Smooth muscle cell of the brain vasculature (primary cell): ENCODE results near the gene SIK2.

Experiments
- DNase-seq: peaks from one replicate; pipeline ENCODE4 v3.0.0-alpha.2; 2012; ENCODE audit warnings: low read depth, low spot score

SIK2 gene

DNA sequence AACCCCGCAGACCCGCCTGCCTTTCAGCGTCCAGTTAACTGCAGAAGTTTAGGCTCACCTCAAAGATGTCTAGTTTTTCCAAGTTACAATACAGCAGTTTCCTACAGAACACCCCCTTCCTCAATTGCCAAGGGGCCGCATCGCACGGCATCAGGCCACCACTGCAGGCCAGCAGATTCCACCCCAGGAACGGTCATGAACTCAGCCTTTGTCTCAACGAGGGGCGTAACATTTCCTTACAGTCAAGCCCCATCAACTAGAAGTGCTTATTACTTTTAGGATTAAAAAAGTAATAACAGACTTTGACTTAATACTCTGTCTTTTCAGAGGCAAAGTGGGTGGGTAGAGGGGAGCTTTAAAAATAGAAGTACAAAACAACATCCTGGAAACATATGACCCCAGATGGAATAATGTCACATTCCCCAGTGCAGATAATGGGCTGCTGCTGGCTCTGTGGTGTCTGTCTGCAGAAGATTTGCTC, 127.6 kb downstream of the SIK2 start:
- no peak for DNase-seq

DNA sequence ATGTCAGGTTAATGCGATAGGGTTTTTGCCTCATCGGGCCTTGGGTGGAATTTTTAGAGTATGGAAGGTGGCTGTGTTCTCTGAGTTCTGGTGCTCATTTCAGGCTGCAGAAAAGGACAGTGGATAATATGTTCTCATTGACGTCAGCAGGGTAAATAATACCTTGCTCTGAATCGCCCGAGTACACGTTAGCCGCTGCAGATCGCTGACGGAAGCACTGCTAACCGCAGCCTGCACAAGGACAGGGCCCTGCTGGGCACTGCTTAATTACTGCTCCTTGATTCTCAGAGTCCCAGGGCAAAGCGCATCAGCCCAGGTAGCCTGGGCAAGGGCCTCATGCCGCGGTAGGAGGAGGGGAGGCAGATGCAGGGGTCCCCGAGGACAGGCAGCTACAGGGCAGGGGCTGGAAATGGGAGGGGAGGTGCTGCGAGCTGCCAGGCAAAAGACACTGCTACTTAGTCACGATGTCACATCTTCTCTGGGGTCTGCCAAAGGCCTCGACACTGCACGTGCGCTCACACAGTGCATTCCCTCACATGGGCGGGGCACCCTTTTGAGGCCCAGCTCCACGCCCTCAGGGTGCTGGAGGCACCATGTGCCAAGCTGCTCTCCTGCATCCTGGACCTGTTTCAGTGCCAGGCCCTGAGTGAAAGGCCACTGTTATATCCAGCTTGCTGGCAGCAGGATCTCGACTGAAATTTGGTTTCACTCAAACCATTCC, 128.8 kb downstream of the SIK2 start:
- DNase-seq, result no peak

DNA sequence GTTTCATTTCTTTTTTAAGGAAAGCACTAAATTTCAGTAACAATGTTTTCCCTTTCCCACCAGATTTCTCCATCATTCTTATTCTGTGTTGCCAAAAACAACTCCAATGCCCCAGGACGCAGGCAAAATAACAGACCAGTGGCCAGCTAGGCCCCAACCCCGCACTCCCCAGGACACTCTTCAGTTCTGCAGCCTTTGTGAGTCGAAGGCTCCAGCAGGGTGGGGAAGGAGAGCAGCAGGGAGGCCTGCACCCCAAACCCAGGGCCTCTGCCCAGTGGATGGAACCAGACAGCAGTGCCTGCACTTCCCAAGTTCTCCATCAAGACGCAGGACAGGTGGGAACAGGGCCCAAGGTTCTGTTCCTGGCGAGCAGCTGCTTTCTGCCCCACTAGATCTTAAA, 129.6 kb downstream of the SIK2 start:
- no peak for DNase-seq

DNA sequence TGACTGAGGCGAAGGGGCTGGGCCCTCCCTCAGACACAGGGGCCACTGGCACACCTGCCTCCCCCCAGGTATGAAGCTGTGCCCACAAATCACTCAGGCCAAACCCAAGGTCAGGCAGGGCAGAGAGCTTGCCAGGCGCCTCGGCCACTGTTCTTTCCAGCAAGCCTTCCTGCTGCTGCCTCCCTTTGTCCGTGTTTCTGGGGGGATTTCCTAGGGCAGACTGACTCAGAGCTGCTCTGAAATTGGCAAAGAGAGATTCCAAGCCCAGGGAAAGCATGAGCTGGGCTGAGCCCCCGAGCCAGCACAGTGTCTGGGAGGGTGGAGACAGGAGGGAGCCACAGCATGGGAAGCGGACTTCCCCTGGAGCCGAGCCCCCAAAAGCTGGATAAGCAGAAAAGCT, 130.8 kb downstream of the SIK2 start:
- no peak for DNase-seq

DNA sequence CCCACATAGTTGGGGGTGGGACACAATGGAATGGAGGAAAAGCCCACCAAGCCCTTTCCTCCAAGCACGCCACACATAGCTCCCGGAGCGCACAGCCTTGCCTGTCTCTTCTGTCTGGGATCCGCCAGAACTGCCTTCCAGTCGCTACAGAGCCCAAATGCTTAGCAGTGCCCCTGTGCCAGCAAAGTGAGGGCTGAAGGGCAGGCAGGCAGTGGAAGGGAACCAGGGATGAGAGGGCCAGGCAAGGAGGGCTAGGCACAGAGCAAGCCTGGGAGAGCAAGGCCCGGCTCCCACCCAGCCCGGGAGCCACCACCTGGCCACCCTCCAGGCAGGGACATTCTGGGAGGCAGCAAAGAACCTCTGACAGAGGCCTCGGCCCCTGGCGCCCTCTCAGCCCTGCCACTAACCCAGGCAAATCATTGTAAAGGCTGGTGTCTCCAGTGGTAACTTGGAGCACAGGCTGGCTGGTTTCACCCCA, 131.4 kb downstream of the SIK2 start:
- no peak for DNase-seq

DNA sequence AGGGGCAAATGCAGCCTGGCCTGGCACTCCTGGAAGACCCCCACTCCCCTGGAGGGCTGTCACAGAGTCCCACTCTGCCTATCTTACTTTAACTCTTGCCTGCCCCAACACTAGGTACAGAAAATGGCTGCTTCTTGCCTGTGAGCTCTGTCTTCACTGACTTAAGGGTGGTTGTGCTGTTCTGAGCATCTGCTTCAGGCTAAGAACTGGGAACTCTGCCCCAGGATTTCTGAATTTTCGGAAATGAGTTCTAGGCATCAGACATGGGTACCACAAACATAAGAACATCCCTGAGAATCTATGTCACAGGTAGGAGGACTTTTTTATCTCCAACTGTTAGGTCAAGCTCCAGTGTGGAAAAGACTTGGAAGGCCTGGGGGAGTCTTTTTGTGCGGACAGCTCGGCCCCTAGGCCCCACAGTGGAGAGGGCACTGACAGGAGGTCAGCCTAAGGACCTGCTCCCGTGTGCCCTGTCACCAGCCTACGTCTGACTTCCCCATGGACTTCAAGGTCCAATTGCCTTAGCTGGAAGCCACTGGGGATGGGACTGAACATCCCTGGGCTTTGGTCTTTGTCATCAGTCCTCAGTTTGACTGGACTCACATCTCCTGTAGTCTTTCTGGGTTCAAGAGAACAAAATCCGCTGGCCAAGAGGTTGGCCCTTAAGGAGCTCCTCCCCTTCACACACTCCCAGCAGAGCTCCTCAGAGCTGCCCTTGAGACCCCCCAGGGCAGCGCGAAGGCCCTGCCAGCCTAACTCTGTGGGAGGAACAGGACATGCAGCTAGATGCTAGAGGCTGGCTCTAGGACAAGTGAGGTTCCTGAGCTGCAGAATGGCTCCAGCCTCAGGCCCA, 132.1 kb downstream of the SIK2 start:
- no peak for DNase-seq

DNA sequence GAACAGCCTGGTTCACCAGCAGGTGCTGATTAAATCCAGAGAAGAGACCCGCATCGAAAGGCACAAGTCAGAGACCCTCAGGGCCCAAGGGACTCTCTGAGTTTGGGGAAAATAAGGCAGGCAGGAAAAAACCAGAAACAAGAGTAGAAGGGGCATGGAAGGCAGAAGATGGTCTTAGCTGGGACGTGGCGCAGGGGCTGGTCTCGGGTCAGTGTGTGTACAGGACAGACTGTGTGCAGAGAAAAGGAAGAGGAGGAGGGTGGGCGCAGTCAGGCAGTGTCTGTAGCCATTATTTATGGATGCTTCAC, 132.7 kb downstream of the SIK2 start:
- DNase-seq, result no peak

DNA sequence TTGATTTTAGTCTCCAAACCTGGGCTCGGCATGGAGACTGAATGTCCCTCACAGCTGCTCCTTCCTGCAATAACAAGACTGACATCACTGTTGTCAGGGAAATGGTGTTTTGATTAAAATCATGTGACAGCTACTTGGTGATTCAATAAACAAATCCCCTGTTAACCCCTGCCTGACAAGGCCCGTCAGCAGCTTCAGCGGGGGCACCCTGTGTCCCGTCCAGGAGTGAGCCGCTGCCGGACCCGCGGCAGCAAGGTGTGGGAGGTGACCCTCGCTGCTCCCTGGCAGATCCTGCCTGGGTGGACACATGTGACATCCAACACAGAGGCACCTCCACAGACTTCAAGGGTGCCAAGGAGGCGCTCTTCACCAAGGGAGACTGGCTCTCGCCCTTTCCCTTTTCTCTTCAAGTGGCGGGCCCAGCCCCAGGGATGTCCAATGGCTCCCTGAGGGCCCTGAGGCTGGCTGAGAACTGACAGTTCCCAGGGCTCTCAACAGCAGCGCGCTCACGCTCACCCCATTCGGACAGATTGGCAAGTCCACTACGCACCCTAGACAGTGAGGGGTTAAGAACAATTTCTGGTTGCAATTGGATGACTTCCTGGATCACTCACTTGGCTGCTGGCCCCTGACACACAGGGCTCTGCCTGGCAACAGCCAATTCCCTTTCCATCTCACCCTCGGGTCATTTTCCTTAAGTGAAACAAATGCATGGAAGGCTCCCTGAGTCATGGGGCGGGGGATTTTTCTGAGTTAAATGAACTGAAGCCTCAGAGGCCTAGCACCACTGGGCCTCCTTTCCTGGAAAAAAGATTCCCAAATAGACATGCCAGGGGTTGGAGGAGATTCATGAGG, 133.2 kb downstream of the SIK2 start:
- DNase-seq, result peak; percentile 95

DNA sequence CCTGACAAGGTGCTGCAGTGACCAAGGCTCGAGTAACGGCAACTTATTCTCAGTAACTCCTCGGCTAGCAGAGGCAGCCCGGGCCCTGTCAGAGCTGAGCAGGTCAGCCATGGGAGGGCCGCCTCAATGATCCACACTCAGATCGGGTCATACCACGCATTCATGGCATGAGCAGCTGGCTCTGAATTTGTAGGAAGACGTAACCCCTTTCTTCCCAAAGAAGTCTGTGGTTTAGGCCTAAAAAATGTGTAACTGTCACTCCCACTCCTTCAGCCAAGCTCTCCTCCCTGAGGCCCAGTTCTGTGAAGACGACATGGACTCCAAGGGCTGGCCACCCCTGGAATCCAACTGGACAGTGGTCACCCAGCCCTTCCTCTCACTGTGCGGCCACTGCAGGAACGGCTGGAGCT, 133.9 kb downstream of the SIK2 start:
- no peak for DNase-seq

DNA sequence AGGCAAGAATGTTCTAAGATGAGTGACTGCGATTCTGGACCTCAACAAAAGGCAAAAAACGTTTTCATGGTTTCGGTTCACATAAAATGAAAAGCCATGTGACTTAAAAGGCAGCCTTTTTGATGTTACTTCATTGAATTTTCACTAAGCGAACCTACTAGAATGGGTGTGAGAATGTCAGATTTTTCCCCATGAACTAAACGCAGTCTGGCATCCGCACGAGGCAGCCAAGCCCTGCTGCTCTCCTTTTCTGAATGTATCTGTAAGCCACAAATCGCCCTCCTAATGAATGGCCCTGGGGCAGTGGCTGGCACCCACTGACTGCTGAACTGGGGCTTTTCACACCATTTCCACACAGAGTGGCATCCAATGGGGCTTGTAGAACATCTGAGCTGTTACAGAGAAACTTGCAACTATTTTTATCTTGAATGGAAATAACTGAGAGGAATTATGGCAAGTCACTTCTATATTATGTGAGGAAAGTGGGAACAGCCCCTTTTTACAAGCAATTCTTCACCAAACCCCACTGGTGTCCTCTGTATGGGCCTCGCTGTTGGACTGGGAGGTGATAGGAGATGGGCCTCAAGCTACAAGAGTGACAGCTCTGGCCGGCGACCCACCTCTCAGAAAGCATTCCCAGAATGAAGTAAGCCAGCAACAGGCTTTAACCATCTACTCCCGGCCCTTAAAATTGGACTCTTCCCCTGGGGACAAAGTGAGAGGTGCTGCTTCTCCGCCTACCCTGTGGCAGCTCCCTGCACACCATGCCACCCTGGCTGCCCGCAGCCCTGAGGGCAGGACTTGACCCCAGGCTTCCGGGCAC, 134.6 kb downstream of the SIK2 start:
- no peak for DNase-seq

DNA sequence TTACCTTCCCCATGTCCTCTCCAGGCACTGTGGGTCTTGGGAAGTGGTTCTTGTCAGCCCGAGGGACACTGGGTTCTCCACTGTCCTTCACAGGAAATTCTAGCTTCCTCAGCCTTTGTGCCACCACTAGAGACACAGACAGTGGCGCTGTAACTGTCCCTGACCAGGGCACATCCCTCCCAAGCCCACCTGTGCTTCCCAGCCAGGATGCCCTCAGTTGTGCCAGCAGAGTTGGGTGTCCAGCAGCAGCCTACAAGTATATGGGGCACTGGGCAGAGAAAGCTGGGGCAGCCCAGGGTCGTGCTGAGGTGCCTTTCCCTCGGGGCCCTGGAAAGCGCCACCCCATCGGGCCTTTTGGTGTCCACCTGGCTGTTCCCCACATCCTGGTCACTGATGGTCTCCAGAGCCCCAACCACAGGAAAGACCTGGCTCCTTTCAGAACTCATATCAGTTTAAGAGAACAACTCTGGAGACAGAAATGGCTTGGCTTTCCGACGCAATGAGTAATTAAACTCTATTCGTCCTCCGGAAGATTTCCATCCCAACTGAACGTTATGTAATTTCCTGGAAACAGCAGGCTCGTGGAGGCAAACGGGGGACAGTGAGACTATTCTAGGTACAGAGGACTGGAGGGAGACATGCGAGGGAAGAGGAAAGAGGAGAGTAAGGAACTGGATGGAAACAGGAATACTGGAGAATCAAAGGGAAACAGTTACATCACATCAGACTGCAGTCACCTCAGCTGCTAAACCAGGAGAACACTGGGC, 135.4 kb downstream of the SIK2 start:
- no peak for DNase-seq

DNA sequence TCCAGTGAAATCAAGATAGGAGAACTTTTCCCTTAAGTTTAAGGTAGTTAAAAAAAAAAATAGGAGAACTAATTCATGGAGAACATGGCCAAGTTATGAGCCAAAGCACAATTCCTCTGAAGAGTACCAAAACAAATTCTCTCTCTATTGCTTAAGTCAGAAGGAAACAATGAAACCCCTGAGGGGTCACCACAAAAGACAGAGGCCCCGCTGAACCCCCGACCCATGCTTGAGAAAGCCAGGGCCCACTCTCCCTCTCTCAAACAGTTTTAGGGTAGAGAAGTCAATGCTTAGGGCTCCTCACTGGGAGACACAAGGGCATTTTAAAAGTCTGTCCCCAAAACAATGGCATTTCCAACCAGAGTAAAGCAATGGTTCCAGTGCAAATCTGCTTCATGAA, 137.1 kb downstream of the SIK2 start:
- DNase-seq, result no peak

DNA sequence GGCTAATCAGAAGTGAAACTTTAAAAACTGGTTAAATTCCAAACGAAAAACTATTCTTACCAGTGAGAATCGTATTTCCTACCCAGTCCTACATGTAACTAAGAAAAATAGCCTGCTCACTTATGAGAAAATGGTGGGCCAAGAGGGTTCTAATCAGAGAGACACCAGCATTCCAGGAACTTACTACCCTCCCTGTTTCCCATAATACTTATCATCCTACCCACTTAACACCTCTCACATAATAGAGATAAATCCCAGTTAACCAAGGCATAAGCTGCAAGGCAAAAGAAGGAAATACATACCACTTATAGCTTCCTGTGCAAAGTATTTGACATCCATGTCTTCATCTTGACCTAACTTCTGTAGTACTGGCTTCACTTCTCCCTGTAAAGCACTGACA, 139.5 kb downstream of the SIK2 start:
- DNase-seq, result no peak

DNA sequence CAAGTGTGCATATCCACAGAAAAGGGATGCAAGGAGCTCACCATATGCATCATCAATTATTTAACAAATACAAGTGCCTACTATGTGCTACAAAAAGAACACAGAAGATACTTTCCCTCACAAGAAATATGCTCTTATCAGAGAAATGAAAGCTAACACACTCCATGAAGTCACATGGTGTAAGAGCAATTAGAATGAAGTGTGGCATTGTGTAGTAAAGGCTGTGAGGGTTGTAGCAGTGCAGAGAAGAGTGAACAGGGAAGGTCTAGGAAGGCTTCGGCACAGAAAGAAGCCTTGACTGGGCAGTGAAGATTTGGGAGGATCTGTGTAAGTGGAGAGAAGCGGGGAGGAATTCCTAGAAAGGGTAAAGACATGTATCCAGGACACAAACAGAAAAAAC, 141.5 kb downstream of the SIK2 start:
- no peak for DNase-seq

DNA sequence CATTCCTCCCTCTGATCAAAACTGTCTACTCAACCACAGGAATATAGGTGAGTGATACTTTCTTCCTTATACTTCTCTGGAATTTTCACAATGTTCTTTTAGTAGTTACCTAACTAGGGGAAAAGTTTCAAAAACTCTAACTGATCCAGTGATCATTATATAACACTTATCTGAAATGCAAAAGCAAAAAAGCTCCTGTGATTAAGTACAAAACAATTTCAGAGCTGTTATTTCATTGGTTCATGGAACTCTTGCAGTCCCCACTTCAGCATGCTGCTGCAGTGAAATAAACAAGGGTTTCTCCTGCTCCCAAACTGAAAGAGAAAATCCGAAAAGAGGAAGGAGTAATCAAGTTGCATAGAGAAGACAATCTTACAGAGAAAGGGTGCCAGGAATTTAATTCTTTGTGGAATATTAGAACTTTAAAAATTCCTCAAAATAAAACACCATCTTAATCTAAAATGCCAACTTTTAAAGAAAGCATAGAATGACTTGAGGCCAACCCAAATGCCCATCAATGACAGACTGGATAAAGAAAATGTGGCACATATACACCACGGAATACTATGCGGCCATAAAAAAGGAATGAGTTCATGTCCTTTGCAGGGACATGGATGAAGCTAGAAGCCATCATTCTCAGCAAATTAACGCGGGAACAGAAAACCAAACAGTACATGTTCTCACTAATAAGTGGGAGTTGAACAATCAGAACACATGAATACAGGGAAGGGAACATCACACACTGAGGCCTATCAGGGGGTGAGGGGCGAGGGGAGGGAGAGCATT, 143.7 kb downstream of the SIK2 start:
- no peak for DNase-seq

DNA sequence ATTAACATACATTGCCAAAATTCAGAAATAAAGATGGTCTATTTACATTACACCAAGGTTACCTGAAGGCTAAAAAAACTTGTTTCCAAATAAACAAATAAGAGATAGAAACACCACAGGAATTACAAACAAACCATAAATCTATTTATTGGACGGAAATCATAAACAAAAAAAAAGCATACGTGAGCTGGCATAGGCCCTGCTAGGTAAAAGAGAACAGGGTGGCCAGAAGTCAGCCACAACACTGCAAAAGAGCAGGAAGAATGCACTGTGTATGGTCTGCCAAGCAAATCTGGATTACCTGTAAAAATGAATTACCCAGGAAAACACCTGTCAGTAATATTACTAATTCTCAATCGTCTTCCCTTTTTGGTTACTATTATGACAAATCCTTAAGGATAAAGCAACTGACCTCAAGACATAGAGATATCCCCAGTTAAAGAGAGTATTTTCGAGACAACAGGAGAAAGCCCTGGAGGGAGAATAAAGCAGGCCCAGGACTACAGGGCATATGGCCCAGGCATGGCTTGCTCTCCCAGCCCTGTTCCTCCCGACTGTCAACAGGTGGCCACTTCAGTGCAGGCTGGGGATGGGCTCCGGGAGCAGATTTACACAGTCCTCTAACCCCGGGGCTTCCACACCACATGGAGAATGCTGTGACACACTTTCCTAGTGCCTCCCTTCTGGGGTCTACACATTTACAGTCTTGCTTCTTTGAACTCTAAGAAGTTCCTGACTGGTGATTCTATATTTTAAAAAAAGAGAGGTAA, 146.0 kb downstream of the SIK2 start:
- no peak for DNase-seq

DNA sequence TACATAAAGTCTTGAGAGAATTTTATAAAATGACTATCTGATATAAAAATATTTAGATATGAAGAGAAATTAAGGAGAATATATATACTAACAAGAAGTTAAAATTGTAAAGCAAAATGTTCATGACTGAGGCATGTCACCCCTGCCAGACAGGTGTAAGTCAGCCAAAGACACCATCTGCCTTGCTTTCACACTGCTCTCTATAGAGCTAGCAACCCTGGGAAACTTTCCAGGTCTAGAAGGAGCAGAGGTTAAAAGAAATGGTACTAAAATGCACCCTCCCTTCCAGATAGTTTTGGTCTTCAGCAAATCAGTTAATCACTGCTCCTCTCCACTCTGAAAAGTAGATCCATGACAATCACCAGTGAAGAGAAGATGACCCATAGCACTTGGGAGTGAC, 147.4 kb downstream of the SIK2 start:
- no peak for DNase-seq

DNA sequence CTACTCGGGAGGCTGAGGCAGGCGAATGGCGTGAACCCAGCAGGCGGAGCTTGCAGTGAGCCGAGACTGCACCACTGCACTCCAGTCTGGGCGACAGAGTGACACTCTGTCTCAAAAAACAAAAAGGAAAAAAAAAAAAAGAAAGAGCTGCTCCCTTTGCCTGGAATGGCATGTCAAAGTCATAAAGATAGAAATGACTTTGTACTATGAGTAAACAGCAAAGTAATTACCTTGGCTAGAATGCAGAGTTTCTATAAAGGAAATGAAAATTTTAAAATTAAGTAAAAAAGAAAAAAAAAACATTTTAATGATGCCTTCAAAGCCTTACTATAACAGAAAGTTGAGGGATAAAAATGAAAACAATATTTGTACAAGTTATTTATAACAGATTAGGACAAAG, 153.8 kb downstream of the SIK2 start:
- no peak for DNase-seq

DNA sequence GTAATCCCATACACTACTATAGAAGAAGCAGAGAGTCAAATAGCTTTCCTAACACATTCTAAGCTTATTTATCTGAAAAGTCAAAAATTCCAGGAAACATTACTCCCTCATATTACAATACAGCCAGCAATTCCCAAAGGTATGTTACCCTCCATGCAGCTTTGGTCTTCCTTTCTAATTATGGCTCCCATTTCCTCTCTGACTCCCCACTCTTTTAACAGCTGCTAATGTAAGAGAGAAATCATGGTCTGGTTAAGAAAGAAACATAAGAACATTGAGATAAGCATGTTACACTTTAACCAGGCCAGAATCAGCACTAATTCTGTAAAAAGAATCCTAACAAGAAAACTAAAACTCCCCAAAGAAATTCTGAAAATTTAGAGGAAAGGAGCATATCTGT, 157.1 kb downstream of the SIK2 start:
- DNase-seq, result no peak
